GM23338 (cell line): ENCODE results near the gene UBE2K. TPM values are rescaled to one million over a fixed set of nuclear protein-coding genes. Genes with fewer than 3 reads are reported as not detected.
"Not testable (repeated sequence)": the region's sequence is repeated elsewhere in the genome, so short reads cannot be mapped to it uniquely, and the experiment has no call there.

Experiments used
- ATAC-seq: fragments of 200-7000 bp; cut with Tn5 transposase; 3 replicates; pipeline ENCODE4 v1.9.1; 2020
- DNase-seq: peaks from one replicate; pipeline ENCODE4 v3.0.0-alpha.2; 2015; ENCODE audit warnings: low spot score
- H2AFZ ChIP-seq: fragments of 200-600 bp; sonication (generic); 2 replicates; pipeline ENCODE4 v1.8.0; 2016; ENCODE audit warnings: antibody characterized with exemption, mild to moderate bottlenecking, moderate library complexity
- H3F3A ChIP-seq: fragments of 200-600 bp; sonication (generic); replicated peaks from 2 replicates; pipeline ENCODE4 v1.8.0; 2017; ENCODE audit warnings: antibody characterized with exemption, mixed run types, low read depth
- H3K27ac ChIP-seq: fragments of 200-600 bp; sonication (generic); 2 replicates; pipeline ENCODE4 v1.6.1; 2016; ENCODE audit warnings: low read depth
- H3K27me3 ChIP-seq: fragments of 200-600 bp; sonication (generic); 2 replicates; pipeline ENCODE4 v1.8.0; 2016; ENCODE audit warnings: mild to moderate bottlenecking, mixed run types, moderate library complexity; ENCODE audit not compliant: insufficient read depth
- H3K36me3 ChIP-seq: fragments of 200-600 bp; sonication (generic); 2 replicates; pipeline ENCODE4 v1.8.0; 2016; ENCODE audit warnings: mild to moderate bottlenecking; ENCODE audit not compliant: insufficient read depth
- H3K4me1 ChIP-seq: fragments of 200-600 bp; sonication (generic); 2 replicates; pipeline ENCODE4 v1.8.0; 2016; ENCODE audit warnings: mild to moderate bottlenecking, moderate library complexity; ENCODE audit not compliant: insufficient read depth
- H3K4me2 ChIP-seq: fragments of 200-600 bp; sonication (generic); 2 replicates; pipeline ENCODE4 v1.7.1; 2017; ENCODE audit warnings: mixed run types
- H3K4me3 ChIP-seq: fragments of 200-600 bp; sonication (generic); 2 replicates; pipeline ENCODE4 v1.6.1; 2016; ENCODE audit warnings: mixed run types
- H3K79me2 ChIP-seq: fragments of 200-600 bp; sonication (generic); replicated peaks from 2 replicates; pipeline ENCODE4 v1.8.0; 2017; ENCODE audit warnings: mild to moderate bottlenecking; ENCODE audit not compliant: insufficient read depth
- H3K9me2 ChIP-seq: fragments of 200-600 bp; sonication (generic); 2 replicates; pipeline ENCODE4 v1.8.0; 2017; ENCODE audit not compliant: insufficient read depth
- H4K20me1 ChIP-seq: fragments of 200-600 bp; sonication (generic); replicated peaks from 2 replicates; pipeline ENCODE4 v1.8.0; 2017; ENCODE audit warnings: mild to moderate bottlenecking; ENCODE audit not compliant: insufficient read depth
- H3K27ac Mint-ChIP-seq: 2 replicates; pipeline ENCODE4 v1.8.0; 2020; ENCODE audit warnings: inconsistent platforms, mild to moderate bottlenecking, moderate library complexity, mixed read lengths
- H3K27me3 Mint-ChIP-seq: 3 replicates; pipeline ENCODE4 v1.8.0; 2022; ENCODE audit warnings: low read depth, mild to moderate bottlenecking, moderate library complexity, mixed read lengths, inconsistent platforms; ENCODE audit not compliant: insufficient read depth, poor library complexity
- H3K36me3 Mint-ChIP-seq: 3 replicates; pipeline ENCODE4 v1.8.0; 2021; ENCODE audit warnings: low read depth, mild to moderate bottlenecking, inconsistent platforms, moderate library complexity, mixed read lengths
- H3K4me1 Mint-ChIP-seq: 3 replicates; pipeline ENCODE4 v1.8.0; 2020; ENCODE audit warnings: mild to moderate bottlenecking, inconsistent platforms, mixed read lengths
- H3K4me3 Mint-ChIP-seq: 3 replicates; pipeline ENCODE4 v1.8.0; 2021; ENCODE audit warnings: moderate library complexity, mild to moderate bottlenecking, inconsistent platforms, mixed read lengths
- H3K9me3 Mint-ChIP-seq: 3 replicates; pipeline ENCODE4 v1.8.0; 2020; ENCODE audit warnings: moderate library complexity, mild to moderate bottlenecking, inconsistent platforms, mixed read lengths
- CREB1 ChIP-seq: fragments of 250-450 bp; sonication (Bioruptor Pico); IDR thresholded peaks from 2 replicates; pipeline ENCODE4 v1.5.0; 2020; ENCODE audit warnings: low read depth, mild to moderate bottlenecking, moderate library complexity
- JUNB ChIP-seq: IDR thresholded peaks from one replicate; pipeline ENCODE4 v1.6.1; 2016; ENCODE audit warnings: antibody characterized with exemption; ENCODE audit not compliant: unreplicated experiment
- NANOG ChIP-seq: IDR thresholded peaks from 2 replicates; pipeline ENCODE4 v1.6.1; 2016; ENCODE audit warnings: antibody characterized with exemption, borderline replicate concordance
- POLR2AphosphoS5 ChIP-seq: IDR thresholded peaks from 2 replicates; pipeline ENCODE4 v1.6.1; 2016; ENCODE audit warnings: antibody characterized with exemption, low read depth
- ZNF114 ChIP-seq: fragments of 250-450 bp; sonication (Bioruptor Pico); IDR thresholded peaks from 2 replicates; pipeline ENCODE4 v1.5.0; 2020; ENCODE audit warnings: mild to moderate bottlenecking, moderate library complexity
- polyA plus RNA-seq: library from polyadenylated mRNA; unstranded; fragments of >200 nt; fragmentation: Nextera tagmentation; extraction: Ambion mirVana; gene quantifications from 2 replicates; pipeline ENCODE4 v1.2.1, GENCODE V29; 2016
- total RNA-seq: library from RNA; depleted of rRNA; stranded (reverse); fragments of >200 nt; shearing (Covaris generic); gene quantifications from 2 replicates; pipeline ENCODE4 v1.2.3, GENCODE V29; 2014
- TF ChIP-seq, protein P1 (sequence below): IDR thresholded peaks from 2 replicates; pipeline ENCODE4 v1.6.1; 2016; ENCODE audit warnings: antibody characterized with exemption
- TF ChIP-seq, protein P2 (sequence below): fragments of 250-450 bp; sonication (Bioruptor Pico); IDR thresholded peaks from 2 replicates; pipeline ENCODE4 v1.5.0; 2020; ENCODE audit warnings: mild to moderate bottlenecking, moderate library complexity

Gene UBE2K
- total and polyA plus RNA-seq, 2 experiments from 2014 or later = 97.7 to 207 TPM

DNA sequence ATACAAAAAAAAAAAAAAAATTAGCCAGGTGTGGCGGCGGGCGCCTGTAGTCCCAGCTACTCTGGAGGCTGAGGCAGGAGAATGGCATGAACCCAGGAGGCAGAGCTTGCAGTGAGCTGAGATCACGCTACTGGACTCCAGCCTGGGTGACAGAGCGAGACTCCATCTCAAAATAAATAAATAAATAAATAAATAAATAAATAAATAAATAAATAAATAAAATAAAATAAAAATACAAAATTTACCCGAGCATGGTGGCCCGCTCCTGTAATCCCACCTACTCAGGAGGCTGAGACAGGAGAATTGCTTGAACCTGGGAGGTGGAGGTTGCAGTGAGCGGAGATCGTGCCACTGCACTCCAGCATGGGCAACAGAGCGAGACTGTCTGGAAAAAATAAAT lies 22.3 kb upstream of the UBE2K start:
- H4K20me1 ChIP-seq, ATAC-seq, H3K9me2 ChIP-seq, H3K27ac Mint-ChIP-seq, H3F3A ChIP-seq, H3K9me3 Mint-ChIP-seq, H3K27me3 Mint-ChIP-seq, DNase-seq, H2AFZ ChIP-seq, H3K4me1 Mint-ChIP-seq, H3K79me2 ChIP-seq, H3K36me3 ChIP-seq, H3K36me3 Mint-ChIP-seq, H3K4me3 Mint-ChIP-seq, H3K4me2 ChIP-seq, H3K4me3 ChIP-seq, H3K27ac ChIP-seq, H3K27me3 ChIP-seq, H3K4me1 ChIP-seq: not testable (repeated sequence)

DNA sequence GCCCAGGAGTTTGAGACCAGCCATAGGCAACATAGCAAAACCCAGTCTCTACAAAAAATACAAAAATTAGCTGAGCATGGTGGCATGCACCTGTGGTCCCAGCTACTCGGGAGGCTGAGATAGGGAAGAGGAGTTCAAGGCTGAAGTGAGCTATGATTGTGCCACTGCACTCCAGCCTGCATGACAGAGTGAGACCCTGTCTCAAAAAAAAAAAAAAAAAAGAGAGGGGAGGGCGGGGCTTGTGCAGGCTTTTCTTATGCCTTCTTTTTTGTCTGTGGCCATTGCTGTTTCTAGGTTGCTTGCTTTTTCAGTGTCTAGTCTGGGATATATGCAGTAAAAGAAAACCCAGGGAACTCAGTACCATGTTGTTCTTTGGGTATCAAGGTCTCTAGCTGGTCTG lies 16.9 kb upstream of the UBE2K start:
- H3K36me3 ChIP-seq, H3K27ac Mint-ChIP-seq, H3K4me3 Mint-ChIP-seq, H3K4me1 ChIP-seq, H3F3A ChIP-seq, H3K79me2 ChIP-seq, H3K4me2 ChIP-seq, H4K20me1 ChIP-seq, H3K9me3 Mint-ChIP-seq, H3K27me3 Mint-ChIP-seq, H3K27me3 ChIP-seq, H3K4me3 ChIP-seq, H3K9me2 ChIP-seq, H3K36me3 Mint-ChIP-seq, H3K4me1 Mint-ChIP-seq: not testable (repeated sequence)
- H2AFZ ChIP-seq = peak overlapping the region; percentile 89
- ATAC-seq = peak; percentile 83
- 0 out of 2 replicates have a peak overlapping the region, but pooled peaks have one; percentile 50 for H3K27ac ChIP-seq
- peak; percentile 35 for DNase-seq

DNA sequence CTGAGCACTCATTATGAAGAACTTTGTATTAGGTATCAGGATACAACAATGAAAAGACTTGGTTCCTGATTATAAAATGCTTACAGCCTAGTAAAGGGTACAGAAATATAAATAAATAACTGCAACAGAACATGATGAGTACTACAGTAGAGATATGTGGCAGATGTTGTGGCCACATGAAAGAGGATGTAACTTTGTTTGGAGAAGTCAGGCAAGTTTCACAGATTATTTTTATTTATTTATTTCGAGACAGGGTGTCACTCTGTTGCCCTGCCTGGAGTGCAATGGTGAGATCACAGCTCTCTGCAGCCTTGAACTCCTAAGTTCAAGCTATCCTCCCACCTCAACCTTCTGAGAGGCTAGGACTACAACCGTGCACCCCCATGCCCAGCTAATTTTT lies 15.8 kb upstream of the UBE2K start:
- Mint-ChIP-seq H3K4me1 (peaks cover 5% of the 10 kb centered on the region; the same call in 2 of the 3 replicates), H3K27ac (no peak overlapping the region), H3K4me3 (no peak overlapping the region), H3K9me3 (no peaks in the 10 kb centered on the region), H3K27me3 (peaks cover 3% of the 10 kb centered on the region), H3K36me3 (no peaks in the 10 kb centered on the region)
- Histone ChIP-seq H3K27ac (no peak overlapping the region), H3K27me3 (no peaks in the 10 kb centered on the region), H3K36me3 (no peaks in the 10 kb centered on the region), H3K4me3 (no peak overlapping the region), H3F3A (no peaks in the 10 kb centered on the region), H3K79me2 (no peaks in the 10 kb centered on the region), H3K9me2 (no peaks in the 10 kb centered on the region), H4K20me1 (no peaks in the 10 kb centered on the region), H2AFZ (peak overlapping the region; percentile 21; the same call in 1 of the 2 replicates), H3K4me1 (peaks cover 5% of the 10 kb centered on the region; the same call in 1 of the 2 replicates), H3K4me2 (no peak overlapping the region)
- DNase-seq (no peak), ATAC-seq (no peak)
- TF ChIP-seq CREB1 (CRISPR knock-in tag) (no peak), POLR2AphosphoS5 (no peak), ZNF114 (CRISPR knock-in tag) (no peak), JUNB (no peak), NANOG (no peak)
- TF ChIP-seq, protein P1, sequence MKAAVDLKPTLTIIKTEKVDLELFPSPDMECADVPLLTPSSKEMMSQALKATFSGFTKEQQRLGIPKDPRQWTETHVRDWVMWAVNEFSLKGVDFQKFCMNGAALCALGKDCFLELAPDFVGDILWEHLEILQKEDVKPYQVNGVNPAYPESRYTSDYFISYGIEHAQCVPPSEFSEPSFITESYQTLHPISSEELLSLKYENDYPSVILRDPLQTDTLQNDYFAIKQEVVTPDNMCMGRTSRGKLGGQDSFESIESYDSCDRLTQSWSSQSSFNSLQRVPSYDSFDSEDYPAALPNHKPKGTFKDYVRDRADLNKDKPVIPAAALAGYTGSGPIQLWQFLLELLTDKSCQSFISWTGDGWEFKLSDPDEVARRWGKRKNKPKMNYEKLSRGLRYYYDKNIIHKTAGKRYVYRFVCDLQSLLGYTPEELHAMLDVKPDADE = no peak
- TF ChIP-seq, protein P2, sequence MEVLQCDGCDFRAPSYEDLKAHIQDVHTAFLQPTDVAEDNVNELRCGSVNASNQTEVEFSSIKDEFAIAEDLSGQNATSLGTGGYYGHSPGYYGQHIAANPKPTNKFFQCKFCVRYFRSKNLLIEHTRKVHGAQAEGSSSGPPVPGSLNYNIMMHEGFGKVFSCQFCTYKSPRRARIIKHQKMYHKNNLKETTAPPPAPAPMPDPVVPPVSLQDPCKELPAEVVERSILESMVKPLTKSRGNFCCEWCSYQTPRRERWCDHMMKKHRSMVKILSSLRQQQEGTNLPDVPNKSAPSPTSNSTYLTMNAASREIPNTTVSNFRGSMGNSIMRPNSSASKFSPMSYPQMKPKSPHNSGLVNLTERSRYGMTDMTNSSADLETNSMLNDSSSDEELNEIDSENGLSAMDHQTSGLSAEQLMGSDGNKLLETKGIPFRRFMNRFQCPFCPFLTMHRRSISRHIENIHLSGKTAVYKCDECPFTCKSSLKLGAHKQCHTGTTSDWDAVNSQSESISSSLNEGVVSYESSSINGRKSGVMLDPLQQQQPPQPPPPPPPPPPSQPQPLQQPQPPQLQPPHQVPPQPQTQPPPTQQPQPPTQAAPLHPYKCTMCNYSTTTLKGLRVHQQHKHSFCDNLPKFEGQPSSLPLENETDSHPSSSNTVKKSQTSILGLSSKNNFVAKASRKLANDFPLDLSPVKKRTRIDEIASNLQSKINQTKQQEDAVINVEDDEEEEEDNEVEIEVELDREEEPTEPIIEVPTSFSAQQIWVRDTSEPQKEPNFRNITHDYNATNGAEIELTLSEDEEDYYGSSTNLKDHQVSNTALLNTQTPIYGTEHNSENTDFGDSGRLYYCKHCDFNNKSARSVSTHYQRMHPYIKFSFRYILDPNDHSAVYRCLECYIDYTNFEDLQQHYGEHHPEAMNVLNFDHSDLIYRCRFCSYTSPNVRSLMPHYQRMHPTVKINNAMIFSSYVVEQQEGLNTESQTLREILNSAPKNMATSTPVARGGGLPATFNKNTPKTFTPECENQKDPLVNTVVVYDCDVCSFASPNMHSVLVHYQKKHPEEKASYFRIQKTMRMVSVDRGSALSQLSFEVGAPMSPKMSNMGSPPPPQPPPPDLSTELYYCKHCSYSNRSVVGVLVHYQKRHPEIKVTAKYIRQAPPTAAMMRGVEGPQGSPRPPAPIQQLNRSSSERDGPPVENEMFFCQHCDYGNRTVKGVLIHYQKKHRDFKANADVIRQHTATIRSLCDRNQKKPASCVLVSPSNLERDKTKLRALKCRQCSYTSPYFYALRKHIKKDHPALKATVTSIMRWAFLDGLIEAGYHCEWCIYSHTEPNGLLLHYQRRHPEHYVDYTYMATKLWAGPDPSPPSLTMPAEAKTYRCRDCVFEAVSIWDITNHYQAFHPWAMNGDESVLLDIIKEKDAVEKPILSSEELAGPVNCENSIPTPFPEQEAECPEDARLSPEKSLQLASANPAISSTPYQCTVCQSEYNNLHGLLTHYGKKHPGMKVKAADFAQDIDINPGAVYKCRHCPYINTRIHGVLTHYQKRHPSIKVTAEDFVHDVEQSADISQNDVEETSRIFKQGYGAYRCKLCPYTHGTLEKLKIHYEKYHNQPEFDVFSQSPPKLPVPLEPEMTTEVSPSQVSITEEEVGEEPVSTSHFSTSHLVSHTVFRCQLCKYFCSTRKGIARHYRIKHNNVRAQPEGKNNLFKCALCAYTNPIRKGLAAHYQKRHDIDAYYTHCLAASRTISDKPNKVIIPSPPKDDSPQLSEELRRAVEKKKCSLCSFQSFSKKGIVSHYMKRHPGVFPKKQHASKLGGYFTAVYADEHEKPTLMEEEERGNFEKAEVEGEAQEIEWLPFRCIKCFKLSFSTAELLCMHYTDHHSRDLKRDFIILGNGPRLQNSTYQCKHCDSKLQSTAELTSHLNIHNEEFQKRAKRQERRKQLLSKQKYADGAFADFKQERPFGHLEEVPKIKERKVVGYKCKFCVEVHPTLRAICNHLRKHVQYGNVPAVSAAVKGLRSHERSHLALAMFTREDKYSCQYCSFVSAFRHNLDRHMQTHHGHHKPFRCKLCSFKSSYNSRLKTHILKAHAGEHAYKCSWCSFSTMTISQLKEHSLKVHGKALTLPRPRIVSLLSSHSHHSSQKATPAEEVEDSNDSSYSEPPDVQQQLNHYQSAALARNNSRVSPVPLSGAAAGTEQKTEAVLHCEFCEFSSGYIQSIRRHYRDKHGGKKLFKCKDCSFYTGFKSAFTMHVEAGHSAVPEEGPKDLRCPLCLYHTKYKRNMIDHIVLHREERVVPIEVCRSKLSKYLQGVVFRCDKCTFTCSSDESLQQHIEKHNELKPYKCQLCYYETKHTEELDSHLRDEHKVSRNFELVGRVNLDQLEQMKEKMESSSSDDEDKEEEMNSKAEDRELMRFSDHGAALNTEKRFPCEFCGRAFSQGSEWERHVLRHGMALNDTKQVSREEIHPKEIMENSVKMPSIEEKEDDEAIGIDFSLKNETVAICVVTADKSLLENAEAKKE (CRISPR knock-in tag) = no peak
